ENCODE results near the gene KIR2DL4.
"Not testable (repeated sequence)": the region's sequence is repeated elsewhere in the genome, so short reads cannot be mapped to it uniquely, and the experiment has no call there.

KIR2DL4 gene

DNA sequence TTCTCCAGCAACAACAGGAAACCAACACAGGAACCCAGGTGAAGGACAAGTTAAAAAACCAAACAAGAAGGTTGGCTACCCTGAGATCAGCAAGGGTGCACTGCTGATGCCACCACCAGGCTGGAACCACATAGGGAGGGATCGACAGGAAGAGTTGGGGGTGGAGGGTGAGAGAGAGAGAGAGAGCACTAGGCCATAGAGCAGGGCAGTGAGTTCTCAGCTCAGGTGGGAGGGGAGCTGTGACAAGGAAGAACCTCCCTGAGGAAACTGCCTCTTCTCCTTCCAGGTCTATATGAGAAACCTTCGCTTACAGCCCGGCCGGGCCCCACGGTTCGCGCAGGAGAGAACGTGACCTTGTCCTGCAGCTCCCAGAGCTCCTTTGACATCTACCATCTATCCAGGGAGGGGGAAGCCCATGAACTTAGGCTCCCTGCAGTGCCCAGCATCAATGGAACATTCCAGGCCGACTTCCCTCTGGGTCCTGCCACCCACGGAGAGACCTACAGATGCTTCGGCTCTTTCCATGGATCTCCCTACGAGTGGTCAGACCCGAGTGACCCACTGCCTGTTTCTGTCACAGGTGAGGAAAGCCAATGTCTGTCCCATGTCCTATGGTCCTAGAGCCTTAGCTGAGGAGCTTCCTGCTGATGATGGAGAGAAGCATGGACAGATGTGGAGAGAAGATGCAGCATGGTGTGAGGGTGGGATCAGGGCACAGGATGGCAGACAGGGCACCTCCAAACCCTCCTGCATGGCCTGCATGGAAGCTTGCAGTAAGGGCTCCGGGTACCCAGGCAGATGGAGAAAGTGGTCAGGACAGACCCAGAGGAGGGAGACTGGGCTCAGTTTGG, 2.5 kb downstream of the KIR2DL4 start:
- no peak for TF ChIP-seq CTCF (IDR thresholded peaks at IDR 0.05; ENCODE audit: extremely low read depth, insufficient read depth, missing control alignments)
- in situ Hi-C loops (cut with MboI; ENCODE audit: low pct_unique_long_range_greater_than_20kb, low sequenced_read_pairs, unreplicated experiment), result no loop called here
- no peak for DNase-seq (ENCODE audit: low spot score)

DNA sequence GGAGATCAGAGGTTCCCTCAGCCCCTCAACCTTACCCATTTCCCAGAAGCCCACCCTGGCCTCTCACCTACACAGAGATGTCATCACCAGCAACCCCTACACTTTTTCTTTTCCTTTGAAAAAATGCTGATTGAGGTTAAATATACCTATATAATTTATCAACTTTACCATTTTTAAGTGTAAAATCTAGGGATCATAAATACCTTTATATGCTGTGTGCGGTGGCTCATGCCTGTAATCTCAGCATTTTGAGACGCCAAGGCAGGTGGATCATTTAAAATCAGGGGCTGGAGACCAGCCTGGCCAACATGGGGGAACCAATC, 3.1 kb downstream of the KIR2DL4 start:
- DNase-seq (ENCODE audit: low spot score), result no peak
- no peak for TF ChIP-seq CTCF (IDR thresholded peaks at IDR 0.05; ENCODE audit: extremely low read depth, insufficient read depth, missing control alignments)
- in situ Hi-C loops (cut with MboI; ENCODE audit: low pct_unique_long_range_greater_than_20kb, low sequenced_read_pairs, unreplicated experiment), result no loop called here

DNA sequence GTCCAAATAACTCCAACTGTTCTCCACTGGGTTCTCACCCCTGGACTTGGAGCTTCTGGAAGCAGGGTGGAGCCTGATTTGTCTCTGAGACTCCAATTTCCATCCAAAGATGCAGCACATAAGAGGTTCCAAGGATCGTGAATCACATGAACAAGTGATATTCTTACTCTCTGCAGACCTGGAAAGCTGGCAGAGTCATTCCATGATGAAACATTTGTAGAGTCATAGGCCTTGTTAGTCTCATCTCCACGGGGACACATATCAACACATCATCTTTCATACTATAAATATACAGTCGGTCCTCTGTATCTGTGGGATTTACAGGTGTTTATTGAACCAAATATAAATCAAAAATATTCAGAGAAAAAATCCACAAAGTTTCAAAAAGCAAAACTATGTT, 11.2 kb downstream of the KIR2DL4 start:
- in situ Hi-C loops (cut with MboI; ENCODE audit: low pct_unique_long_range_greater_than_20kb, low sequenced_read_pairs, unreplicated experiment); DNase-seq (ENCODE audit: low spot score): not testable (repeated sequence)

- in situ Hi-C loops (cut with MboI; ENCODE audit: low pct_unique_long_range_greater_than_20kb, low sequenced_read_pairs, unreplicated experiment), result loop anchor here (5.0 kb wide), 1 partner anchor 36 kb away; the partner anchor contains the start of gene KIR3DL2
- DNase-seq (ENCODE audit: low spot score), result not testable (repeated sequence)
Measured at GRCh38 chr19:54816251-54816650, 12.8 kb downstream of the KIR2DL4 start, which contains the start of gene KIR3DL1. KIR3DL1 (plus strand) TSS chr19:54816468.

DNA sequence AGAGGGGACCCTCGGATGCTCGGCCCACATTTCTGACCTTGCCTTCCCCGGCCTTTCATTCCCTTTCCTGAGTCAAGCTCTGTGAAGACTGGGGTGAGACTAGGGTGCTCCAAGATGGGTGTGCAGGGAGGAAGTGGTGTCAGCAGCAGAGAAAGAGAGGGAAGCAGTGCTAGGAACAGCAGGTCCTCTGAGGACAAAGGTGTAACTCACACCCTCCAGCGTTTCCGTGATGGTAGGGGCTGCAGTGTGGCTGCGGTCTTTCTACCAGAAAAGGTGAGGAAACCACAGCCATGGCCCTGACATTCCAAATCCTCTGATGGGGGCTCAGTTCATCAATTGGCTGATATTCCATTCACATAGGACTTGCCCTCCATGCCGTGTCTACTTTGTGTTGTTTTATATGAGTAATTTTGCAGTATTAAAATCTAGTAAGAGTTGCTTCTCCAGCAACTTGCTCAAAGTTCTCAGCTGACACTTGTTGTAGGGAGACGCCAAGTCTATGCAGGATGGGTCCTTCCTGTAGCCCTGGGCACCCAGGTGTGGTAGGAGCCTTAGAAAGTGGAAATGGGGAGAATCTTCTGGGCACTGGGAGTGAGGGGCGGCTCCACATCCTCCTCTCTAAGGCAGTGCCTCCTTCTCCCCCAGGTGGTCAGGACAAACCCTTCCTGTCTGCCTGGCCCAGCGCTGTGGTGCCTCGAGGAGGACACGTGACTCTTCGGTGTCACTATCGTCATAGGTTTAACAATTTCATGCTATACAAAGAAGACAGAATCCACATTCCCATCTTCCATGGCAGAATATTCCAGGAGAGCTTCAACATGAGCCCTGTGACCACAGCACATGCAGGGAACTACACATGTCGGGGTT, 14.5 kb downstream of the KIR2DL4 start:
- DNase-seq (ENCODE audit: low spot score), result no peak
- TF ChIP-seq CTCF (IDR thresholded peaks at IDR 0.05; ENCODE audit: extremely low read depth, insufficient read depth, missing control alignments), result no peak
- in situ Hi-C loops (cut with MboI; ENCODE audit: low pct_unique_long_range_greater_than_20kb, low sequenced_read_pairs, unreplicated experiment), result loop anchor here (5.0 kb wide), 1 partner anchor 34 kb away; the partner anchor contains the start of gene KIR3DL2

GRCh38 chr19:54824416-54824815, 21.0 kb downstream of the KIR2DL4 start:
- DNase-seq (ENCODE audit: low spot score); in situ Hi-C loops (cut with MboI; ENCODE audit: low pct_unique_long_range_greater_than_20kb, low sequenced_read_pairs, unreplicated experiment): not testable (repeated sequence)

GRCh38 chr19:54825326-54825725, 21.9 kb downstream of the KIR2DL4 start:
- DNase-seq (ENCODE audit: low spot score); in situ Hi-C loops (cut with MboI; ENCODE audit: low pct_unique_long_range_greater_than_20kb, low sequenced_read_pairs, unreplicated experiment): not testable (repeated sequence)

DNA sequence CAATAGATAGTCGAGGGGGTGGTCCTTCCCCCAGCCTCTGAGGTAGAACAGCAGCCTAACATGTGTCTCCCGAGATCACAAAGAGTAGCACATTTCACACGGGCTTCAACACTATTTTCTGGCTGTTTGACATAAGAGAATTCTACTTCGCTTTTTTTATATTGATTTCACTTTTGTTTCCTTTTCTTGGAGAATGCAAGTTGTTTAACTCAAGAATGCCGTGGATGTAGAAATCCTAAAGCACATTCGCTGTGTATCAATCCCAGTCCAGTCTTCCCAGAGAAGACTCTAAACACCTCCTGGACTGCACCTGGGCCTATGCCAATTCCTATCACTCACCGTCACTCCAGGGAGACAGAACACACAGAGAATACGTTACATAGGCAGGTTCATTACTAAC, 24.7 kb downstream of the KIR2DL4 start:
- in situ Hi-C loops (cut with MboI; ENCODE audit: low pct_unique_long_range_greater_than_20kb, low sequenced_read_pairs, unreplicated experiment); DNase-seq (ENCODE audit: low spot score): not testable (repeated sequence)

GRCh38 chr19:54832496-54832895, 29.1 kb downstream of the KIR2DL4 start, which contains the start of gene KIR2DS4:
KIR2DS4 (plus strand) TSS chr19:54832676.
- DNase-seq (ENCODE audit: low spot score); in situ Hi-C loops (cut with MboI; ENCODE audit: low pct_unique_long_range_greater_than_20kb, low sequenced_read_pairs, unreplicated experiment): not testable (repeated sequence)

DNA sequence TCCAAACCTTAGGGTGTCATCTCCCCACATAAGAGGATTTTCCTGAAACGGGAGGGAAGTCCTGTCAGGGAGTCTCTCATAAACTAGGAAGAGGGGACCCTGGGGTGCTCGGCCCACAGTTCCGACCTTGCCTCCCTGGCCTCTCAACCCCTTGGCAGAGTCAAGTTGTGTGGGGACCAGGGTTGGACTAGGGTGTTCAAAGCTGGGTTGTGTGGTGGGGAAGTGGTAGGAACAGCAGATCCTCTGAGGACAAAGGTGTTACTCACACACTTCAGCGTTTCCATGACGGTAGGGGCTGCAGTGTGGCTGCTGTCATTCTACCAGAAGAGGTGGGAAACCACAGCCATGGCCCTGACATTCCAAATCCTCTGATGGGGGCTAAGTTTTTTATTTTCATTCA, 31.7 kb downstream of the KIR2DL4 start:
- DNase-seq (ENCODE audit: low spot score); in situ Hi-C loops (cut with MboI; ENCODE audit: low pct_unique_long_range_greater_than_20kb, low sequenced_read_pairs, unreplicated experiment): not testable (repeated sequence)

DNA sequence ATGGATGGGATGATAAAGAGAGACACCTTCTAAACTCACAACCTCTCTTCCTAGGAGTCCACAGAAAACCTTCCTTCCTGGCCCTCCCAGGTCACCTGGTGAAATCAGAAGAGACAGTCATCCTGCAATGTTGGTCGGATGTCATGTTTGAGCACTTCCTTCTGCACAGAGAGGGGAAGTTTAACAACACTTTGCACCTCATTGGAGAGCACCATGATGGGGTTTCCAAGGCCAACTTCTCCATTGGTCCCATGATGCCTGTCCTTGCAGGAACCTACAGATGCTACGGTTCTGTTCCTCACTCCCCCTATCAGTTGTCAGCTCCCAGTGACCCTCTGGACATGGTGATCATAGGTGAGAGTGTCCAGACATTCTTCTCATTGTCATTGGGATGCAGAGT, 34.1 kb downstream of the KIR2DL4 start:
- DNase-seq (ENCODE audit: low spot score); in situ Hi-C loops (cut with MboI; ENCODE audit: low pct_unique_long_range_greater_than_20kb, low sequenced_read_pairs, unreplicated experiment): not testable (repeated sequence)

DNA sequence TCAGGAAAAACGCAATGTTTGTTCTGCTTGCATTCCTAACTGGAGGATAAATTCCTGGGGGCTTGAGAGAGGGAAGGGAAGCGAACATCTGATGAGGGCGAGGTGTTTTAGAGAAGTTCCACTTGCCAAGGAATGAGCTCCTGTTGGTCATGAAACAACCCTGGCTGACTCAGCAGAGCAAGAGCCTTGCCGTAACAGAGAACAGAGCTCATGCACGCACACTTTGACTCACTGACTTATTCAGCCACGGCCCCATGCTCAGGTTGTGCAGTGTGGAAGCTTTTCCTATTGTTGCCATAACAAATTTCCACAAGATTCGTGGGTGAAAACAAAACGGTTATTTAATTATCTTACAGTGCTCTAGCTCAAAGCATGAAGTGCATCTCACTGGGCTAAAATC, 39.8 kb downstream of the KIR2DL4 start:
- in situ Hi-C loops (cut with MboI; ENCODE audit: low pct_unique_long_range_greater_than_20kb, low sequenced_read_pairs, unreplicated experiment); DNase-seq (ENCODE audit: low spot score): not testable (repeated sequence)

- not testable (repeated sequence) for DNase-seq (ENCODE audit: low spot score)
- in situ Hi-C loops (cut with MboI; ENCODE audit: low pct_unique_long_range_greater_than_20kb, low sequenced_read_pairs, unreplicated experiment), result loop anchor here (5.0 kb wide), 1 partner anchor 33 kb away; the partner anchor contains the start of gene KIR3DL1
Measured at GRCh38 chr19:54850061-54850640, 46.7 kb downstream of the KIR2DL4 start, which contains the start of gene KIR3DL2. KIR3DL2 (plus strand) TSS chr19:54850443; CDS start chr19:54850476, 33 bp downstream.
